RWPE2 (cell line): ENCODE results near the gene WFIKKN2.

ENCODE experiments used
- ATAC-seq: fragments of 200-7000 bp; cut with Tn5 transposase; 3 replicates; pipeline ENCODE4 v1.9.1; 2021; ENCODE audit warnings: low read depth
- DNase-seq: peaks from one replicate; pipeline ENCODE4 v3.0.0-alpha.2; 2020; ENCODE audit warnings: low spot score
- H3K27ac ChIP-seq: fragments of 450-650 bp; 2 replicates; pipeline ENCODE4 v1.5.1; 2017; ENCODE audit warnings: mild to moderate bottlenecking; ENCODE audit not compliant: poor library complexity, severe bottlenecking
- H3K27me3 ChIP-seq: fragments of 250-450 bp; sonication (Bioruptor Pico); 2 replicates; pipeline ENCODE4 v1.5.1; 2021; ENCODE audit warnings: mild to moderate bottlenecking, moderate library complexity; ENCODE audit not compliant: insufficient read depth, poor library complexity, severe bottlenecking
- H3K36me3 ChIP-seq: fragments of 250-450 bp; sonication (Bioruptor Pico); 2 replicates; pipeline ENCODE4 v1.5.1; 2020; ENCODE audit warnings: low read depth, mild to moderate bottlenecking, moderate library complexity
- H3K4me1 ChIP-seq: fragments of 250-450 bp; sonication (Bioruptor Pico); 2 replicates; pipeline ENCODE4 v1.5.1; 2021; ENCODE audit warnings: mild to moderate bottlenecking, moderate library complexity; ENCODE audit not compliant: insufficient read depth, poor library complexity, severe bottlenecking
- H3K4me3 ChIP-seq: fragments of 250-450 bp; sonication (Bioruptor Pico); 2 replicates; pipeline ENCODE4 v1.5.1; 2021; ENCODE audit warnings: mild to moderate bottlenecking, moderate library complexity; ENCODE audit not compliant: severe bottlenecking
- H3K9me3 ChIP-seq: fragments of 250-450 bp; sonication (Bioruptor Pico); 2 replicates; pipeline ENCODE4 v1.5.1; 2021; ENCODE audit warnings: mild to moderate bottlenecking, moderate library complexity; ENCODE audit not compliant: severe bottlenecking
- TF ChIP-seq, protein P1 (sequence below): fragments of 450-650 bp; IDR thresholded peaks from one replicate; pipeline ENCODE4 v1.5.1; 2017; ENCODE audit warnings: mild to moderate bottlenecking, moderate library complexity; ENCODE audit not compliant: poor library complexity, severe bottlenecking

The WFIKKN2 gene

DNA sequence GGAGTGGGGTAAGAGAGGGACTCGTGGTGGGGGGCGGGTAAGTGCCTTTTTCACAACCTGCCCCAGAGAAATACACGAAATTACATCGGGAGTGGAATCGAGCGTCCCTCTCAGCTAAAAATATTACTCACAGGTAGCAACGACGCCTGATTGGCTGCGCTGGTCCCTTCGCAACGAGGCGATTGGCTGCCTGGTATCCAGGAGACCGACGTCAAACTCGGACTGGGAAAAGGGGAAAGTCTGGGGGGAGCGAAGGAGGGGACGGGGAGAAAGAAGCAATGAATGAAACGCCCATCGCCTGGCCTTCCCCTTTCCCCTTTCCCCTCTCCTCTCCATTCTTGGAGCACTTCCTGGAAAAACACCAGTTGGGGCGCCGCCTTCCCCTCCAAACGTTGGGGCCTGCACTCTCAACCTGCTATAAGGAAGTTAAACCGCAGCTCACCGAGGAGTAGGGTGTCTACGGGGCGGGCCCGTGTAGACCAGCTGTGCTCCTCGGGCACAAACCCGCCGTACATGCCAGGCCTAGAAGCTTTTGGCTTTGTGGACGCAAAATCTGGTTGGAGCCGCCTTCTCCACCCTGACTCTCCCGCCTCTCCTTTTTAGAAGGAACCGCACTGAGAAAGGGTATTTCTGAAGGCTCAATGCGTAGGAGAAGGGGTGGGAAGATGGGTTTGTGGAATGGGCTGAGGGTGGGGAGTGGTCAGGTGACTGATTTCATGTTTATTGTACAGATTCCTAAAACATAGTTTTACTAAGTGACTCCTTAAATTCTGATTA is 32.2 kb downstream of the WFIKKN2 start:
- TF ChIP-seq, protein P1, sequence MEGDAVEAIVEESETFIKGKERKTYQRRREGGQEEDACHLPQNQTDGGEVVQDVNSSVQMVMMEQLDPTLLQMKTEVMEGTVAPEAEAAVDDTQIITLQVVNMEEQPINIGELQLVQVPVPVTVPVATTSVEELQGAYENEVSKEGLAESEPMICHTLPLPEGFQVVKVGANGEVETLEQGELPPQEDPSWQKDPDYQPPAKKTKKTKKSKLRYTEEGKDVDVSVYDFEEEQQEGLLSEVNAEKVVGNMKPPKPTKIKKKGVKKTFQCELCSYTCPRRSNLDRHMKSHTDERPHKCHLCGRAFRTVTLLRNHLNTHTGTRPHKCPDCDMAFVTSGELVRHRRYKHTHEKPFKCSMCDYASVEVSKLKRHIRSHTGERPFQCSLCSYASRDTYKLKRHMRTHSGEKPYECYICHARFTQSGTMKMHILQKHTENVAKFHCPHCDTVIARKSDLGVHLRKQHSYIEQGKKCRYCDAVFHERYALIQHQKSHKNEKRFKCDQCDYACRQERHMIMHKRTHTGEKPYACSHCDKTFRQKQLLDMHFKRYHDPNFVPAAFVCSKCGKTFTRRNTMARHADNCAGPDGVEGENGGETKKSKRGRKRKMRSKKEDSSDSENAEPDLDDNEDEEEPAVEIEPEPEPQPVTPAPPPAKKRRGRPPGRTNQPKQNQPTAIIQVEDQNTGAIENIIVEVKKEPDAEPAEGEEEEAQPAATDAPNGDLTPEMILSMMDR = no peak
- peak; percentile 96 for DNase-seq
- peak overlapping the region; percentile 95 for H3K4me3 ChIP-seq
- peaks cover 26% of the 10 kb centered on the region for H3K36me3 ChIP-seq
- no peaks in the 10 kb centered on the region for H3K27me3 ChIP-seq
- no peaks in the 10 kb centered on the region for H3K9me3 ChIP-seq
- H3K27ac ChIP-seq = peak overlapping the region; percentile 98
- ATAC-seq = peak; percentile 61
- H3K4me1 ChIP-seq = peaks cover 23% of the 10 kb centered on the region

DNA sequence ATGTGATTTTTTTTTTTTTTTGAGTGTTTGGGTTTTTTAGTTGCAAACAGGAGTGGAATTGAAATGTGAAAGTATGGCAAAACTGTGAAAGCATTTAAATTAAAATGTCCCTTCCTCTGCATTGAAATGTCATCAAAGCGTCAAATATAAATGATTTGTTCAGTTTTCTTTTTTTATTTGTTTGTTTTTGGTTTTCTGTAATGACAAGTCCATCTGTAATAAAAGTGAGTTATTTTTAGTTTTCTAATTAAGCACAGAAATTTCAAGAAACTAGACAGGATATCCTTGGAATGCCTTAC is 32.7 kb downstream of the WFIKKN2 start:
- H3K27ac ChIP-seq = peak overlapping the region; percentile 98
- H3K36me3 ChIP-seq = peaks cover 21% of the 10 kb centered on the region
- no peaks in the 10 kb centered on the region for H3K9me3 ChIP-seq
- H3K27me3 ChIP-seq = no peaks in the 10 kb centered on the region
- ATAC-seq = no peak
- DNase-seq = no peak
- H3K4me3 ChIP-seq = peak overlapping the region; percentile 95
- TF ChIP-seq, protein P1 = no peak
- H3K4me1 ChIP-seq = peaks cover 27% of the 10 kb centered on the region

DNA sequence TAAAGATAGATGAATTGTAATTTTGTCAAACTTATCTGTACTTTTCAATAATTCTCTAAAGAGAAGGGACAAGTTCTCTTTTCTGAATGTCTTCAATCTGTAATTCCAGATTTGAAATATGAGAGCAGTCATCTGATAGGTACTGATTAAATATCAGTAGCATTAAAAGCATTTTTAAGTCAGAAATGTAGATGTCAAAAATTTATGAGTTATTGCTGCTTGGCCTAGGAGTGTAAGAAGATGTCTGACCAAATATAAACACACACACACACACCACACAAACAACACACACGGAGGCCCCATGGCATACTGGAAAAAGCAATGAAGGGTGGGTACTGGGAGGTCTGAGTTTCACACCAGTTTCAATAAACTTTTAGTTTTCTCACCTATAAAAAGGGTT is 33.2 kb downstream of the WFIKKN2 start:
- Histone ChIP-seq H3K4me3 (peak overlapping the region; percentile 95), H3K36me3 (peaks cover 16% of the 10 kb centered on the region), H3K4me1 (peaks cover 22% of the 10 kb centered on the region), H3K27ac (peak overlapping the region; percentile 98), H3K27me3 (no peaks in the 10 kb centered on the region), H3K9me3 (no peaks in the 10 kb centered on the region)
- TF ChIP-seq, protein P1 = no peak
- ATAC-seq (no peak), DNase-seq (no peak)

DNA sequence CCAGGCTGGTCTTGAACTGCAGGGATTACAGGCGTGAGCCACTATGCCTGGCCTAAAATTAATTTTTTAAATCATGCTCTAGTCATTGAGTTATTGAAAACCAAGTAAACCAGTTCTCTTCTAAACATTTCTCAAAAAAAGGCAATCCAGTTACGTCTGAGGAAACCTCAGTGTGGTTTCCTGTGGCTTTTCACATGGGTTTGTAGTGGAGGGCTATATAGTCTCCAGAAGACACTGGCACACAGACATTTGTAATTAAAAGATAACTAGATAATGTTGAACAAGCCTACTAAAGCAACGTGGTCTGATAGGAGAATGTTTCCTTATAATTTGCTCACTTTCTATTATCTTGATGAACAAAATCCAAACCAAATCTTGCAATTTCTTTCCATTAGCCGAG is 36.0 kb downstream of the WFIKKN2 start:
- ATAC-seq = no peak
- H3K36me3 ChIP-seq = no peaks in the 10 kb centered on the region

DNA sequence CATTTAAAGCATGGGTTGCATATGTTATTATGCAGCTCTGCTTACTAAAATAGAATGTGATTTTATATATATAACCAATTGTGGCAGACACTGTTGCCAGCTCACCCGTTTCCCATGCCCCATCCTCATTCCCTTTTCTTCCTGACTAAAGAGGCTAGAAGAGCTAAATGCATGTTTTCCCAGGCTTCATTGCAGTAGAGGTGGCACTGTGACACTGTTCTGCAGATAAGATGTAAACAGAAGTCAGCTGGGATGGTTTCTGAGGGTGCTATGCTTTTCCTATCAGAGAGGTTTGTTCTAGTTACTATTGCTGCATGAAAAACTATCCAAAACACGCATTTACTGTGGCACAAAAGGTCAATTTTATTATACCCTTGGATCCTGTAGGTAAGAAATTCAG is 36.5 kb downstream of the WFIKKN2 start:
- H3K36me3 ChIP-seq = no peaks in the 10 kb centered on the region
- TF ChIP-seq, protein P1 = no peak
- no peak for DNase-seq
- peaks cover 12% of the 10 kb centered on the region for H3K4me1 ChIP-seq
- H3K27me3 ChIP-seq = no peaks in the 10 kb centered on the region
- H3K4me3 ChIP-seq = no peak overlapping the region
- no peaks in the 10 kb centered on the region for H3K9me3 ChIP-seq
- ATAC-seq = no peak
- no peak overlapping the region for H3K27ac ChIP-seq

More for the DNA sequence above, 36.0 kb downstream of the WFIKKN2 start:
- Histone ChIP-seq H3K9me3 (no peaks in the 10 kb centered on the region), H3K27ac (no peak overlapping the region), H3K4me1 (peaks cover 12% of the 10 kb centered on the region), H3K27me3 (no peaks in the 10 kb centered on the region), H3K4me3 (no peak overlapping the region)
- no peak for DNase-seq
- TF ChIP-seq, protein P1 = no peak
